ENCODE results near the gene GLT8D1. TPM values are rescaled to one million over a fixed set of nuclear protein-coding genes. Genes with fewer than 3 reads are reported as not detected.

GLT8D1 gene
- total and polyA plus RNA-seq, 9 of the 15 experiments (the other 6 are each of a cell fraction or from before 2014, with no cell fraction given) = 14.1 to 65.9 (median 33.7) TPM

GRCh38 chr3:52683611-52684010 lies 22.0 kb downstream of the GLT8D1 start:
- Histone ChIP-seq H3K4me1 (replicated peaks in 1 of 2; ENCODE audit: control insufficient read depth in 2 of 2, insufficient read depth in 2 of 2, low read length in 2 of 2) (peaks cover 3 to 32% of the 10 kb centered on the region in 2 experiments; a peak in 3 of 5 replicates), H2AFZ (ENCODE audit: low read depth, low read length) (no peak overlapping the region), H3K27me3 (ENCODE audit: control insufficient read depth in 2 of 2, insufficient read depth in 2 of 2, low read length in 2 of 2) (no peaks in the 10 kb centered on the region), H3K4me2 (ENCODE audit: insufficient read depth, low read length) (no peak overlapping the region), H3K27ac (ENCODE audit: extremely low read depth, low read depth, low read length) (no peak overlapping the region), H4K20me1 (replicated peaks; ENCODE audit: control insufficient read depth, insufficient read depth, low read length) (no peaks in the 10 kb centered on the region), H3K36me3 (ENCODE audit: control insufficient read depth, insufficient read depth, low read length) (peaks cover 44% of the 10 kb centered on the region), H3K9ac (ENCODE audit: insufficient read depth in 1 of 2, low read depth in 2 of 2, low read length in 2 of 2) (peak overlapping the region in 1 of 2 experiments; percentile 43; a peak in 1 of 4 replicates), H3K4me3 (no peak overlapping the region), H3K79me2 (ENCODE audit: control insufficient read depth, insufficient read depth, low read length) (peaks cover 76% of the 10 kb centered on the region), H3K9me3 (replicated peaks; ENCODE audit: control insufficient read depth, insufficient read depth, low read depth, low read length) (no peaks in the 10 kb centered on the region), H3K9me1 (ENCODE audit: control insufficient read depth, insufficient read depth, low read length) (no peaks in the 10 kb centered on the region)
- FAIRE-seq = peak; percentile 15
- in situ Hi-C loops (cut with MboI) (no loop called here), intact Hi-C loops (cut with micrococcal nuclease) (loop anchor here (2.0 to 10.0 kb wide), 3 partner anchors 147 to 229 kb away; partner anchors contain the start of genes NISCH, TNNC1 and UQCC5)
- POLR2A ChIA-PET = no interaction called here
- DNase-seq (ENCODE audit: extremely low read depth in 1 of 4, low spot score in 3 of 4) = no peak
- TF ChIP-seq HDAC3 (IDR thresholded peaks at IDR 0.05; ENCODE audit: borderline replicate concordance, partially characterized antibody) (no peak), MEF2D (tag; conservative IDR thresholded peaks at IDR 0.05; ENCODE audit: low read depth) (no peak), CEBPB (tag; IDR thresholded peaks at IDR 0.05) (peak; percentile 47), ZBTB1 (CRISPR knock-in tag; IDR thresholded peaks at IDR 0.05; ENCODE audit: borderline replicate concordance, low read depth) (no peak), CEBPG (CRISPR knock-in tag; IDR thresholded peaks at IDR 0.05) (0 out of 2 replicates have a peak, but pooled peaks have one; percentile 19), CEBPG (tag; conservative IDR thresholded peaks at IDR 0.05 in 1 of 2, IDR thresholded peaks at IDR 0.05 in 1 of 2) (no peak), IFI16 (CRISPR knock-in tag; IDR thresholded peaks at IDR 0.05) (no peak), CREB3 (tag; conservative IDR thresholded peaks at IDR 0.05; ENCODE audit: low read depth) (no peak), ARID3B (CRISPR knock-in tag; IDR thresholded peaks at IDR 0.05; ENCODE audit: borderline replicate concordance) (no peak), C11orf30 (IDR thresholded peaks at IDR 0.05; ENCODE audit: low read depth) (no peak)
- no peak; the same call in 2 of the 3 replicates for ATAC-seq
- CTCF ChIA-PET (ENCODE audit: low intra/inter-chr PET ratio) = no interaction called here
- 38% methylated on average over 3 of the region's 6 CpGs for WGBS (ENCODE audit: insufficient coverage, low coverage, missing lambda C conversion rate)
- BruUV-seq (replicated peaks) = no TSS peak
